Uterus (tissue), 2 donors: ENCODE data around the gene TSPAN3.

ENCODE experiments used
- POLR2A ChIP-seq, 2 donors: fragments of 450-650 bp; IDR thresholded peaks; one replicate each; pipeline ENCODE4 v1.6.1; 2016; ENCODE audit warnings: antibody characterized with exemption in 2 of 2, mild to moderate bottlenecking in 1 of 2, moderate library complexity in 1 of 2
- TF ChIP-seq, protein P1 (sequence below), 4 experiments: fragments of 200-600 bp in 2 of 4; fragments of 450-650 bp in 2 of 4; sonication (generic) in 2 of 4; IDR thresholded peaks; one replicate each; pipeline ENCODE4 v1.5.1; 2016 to 2019; ENCODE audit warnings: antibody characterized with exemption in 4 of 4, mild to moderate bottlenecking in 2 of 4, moderate library complexity in 1 of 4

DNA sequence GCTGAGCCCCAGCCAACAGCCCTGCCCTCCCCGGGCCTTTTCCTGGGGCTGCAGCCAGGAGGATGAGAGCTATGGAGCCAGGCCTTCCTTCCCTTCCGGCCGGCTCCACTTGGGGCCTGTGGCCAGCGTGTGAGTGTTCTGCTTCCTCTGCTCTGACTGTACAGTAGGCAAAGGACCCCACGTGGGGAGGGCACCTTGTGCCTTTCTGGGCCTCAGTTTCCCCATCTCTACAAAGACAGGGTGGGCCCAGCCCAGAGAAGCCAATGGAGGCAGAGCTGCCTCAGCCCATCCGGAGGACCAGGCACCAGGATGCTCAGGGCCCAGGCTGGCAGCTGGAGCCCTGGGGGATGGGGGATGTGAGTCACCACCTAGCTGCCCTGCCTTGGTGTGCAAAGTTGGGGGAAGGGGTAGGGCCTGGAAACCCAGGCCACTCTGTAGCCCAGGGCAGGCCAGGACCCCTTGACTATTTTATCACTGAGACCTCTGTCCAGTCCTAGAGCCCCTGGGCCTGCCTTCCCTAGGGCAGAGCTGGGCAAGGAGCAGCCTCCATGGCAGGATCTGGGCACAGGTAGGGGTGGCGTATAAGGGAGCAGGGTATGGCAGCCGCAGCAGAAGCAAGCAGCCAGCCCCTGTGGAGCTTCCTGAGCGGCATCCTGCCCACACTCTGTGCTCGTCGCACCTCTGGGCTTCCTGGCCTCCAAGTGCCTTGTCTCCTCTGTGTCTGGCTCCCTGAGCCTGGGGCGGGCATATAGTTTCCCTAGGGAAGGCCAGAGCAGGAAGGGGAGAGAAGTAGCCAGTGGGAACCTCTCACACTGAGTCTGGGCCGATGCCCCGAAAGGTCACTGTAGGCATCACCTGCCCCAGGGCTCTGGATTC is 74.1 kb downstream of the TSPAN3 start:
- TF ChIP-seq, protein P1, sequence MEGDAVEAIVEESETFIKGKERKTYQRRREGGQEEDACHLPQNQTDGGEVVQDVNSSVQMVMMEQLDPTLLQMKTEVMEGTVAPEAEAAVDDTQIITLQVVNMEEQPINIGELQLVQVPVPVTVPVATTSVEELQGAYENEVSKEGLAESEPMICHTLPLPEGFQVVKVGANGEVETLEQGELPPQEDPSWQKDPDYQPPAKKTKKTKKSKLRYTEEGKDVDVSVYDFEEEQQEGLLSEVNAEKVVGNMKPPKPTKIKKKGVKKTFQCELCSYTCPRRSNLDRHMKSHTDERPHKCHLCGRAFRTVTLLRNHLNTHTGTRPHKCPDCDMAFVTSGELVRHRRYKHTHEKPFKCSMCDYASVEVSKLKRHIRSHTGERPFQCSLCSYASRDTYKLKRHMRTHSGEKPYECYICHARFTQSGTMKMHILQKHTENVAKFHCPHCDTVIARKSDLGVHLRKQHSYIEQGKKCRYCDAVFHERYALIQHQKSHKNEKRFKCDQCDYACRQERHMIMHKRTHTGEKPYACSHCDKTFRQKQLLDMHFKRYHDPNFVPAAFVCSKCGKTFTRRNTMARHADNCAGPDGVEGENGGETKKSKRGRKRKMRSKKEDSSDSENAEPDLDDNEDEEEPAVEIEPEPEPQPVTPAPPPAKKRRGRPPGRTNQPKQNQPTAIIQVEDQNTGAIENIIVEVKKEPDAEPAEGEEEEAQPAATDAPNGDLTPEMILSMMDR (IDR thresholded peaks at IDR 0.05), result no peak
- TF ChIP-seq POLR2A (IDR thresholded peaks at IDR 0.05), result no peak
